GM12873 (cell line): ENCODE data around the gene TMEM212.

Experiments used
- TF ChIP-seq, protein P1 (sequence below): IDR thresholded peaks from 2 replicates; pipeline ENCODE4 v1.5.1; 2012; ENCODE audit warnings: low read depth, mild to moderate bottlenecking, moderate library complexity, low read length, control low read depth; ENCODE audit not compliant: insufficient read depth; ENCODE audit errors: missing control alignments

Gene TMEM212

GRCh38 chr3:171832989-171833388 is 10.2 kb upstream of the TMEM212 start:
- TF ChIP-seq, protein P1, sequence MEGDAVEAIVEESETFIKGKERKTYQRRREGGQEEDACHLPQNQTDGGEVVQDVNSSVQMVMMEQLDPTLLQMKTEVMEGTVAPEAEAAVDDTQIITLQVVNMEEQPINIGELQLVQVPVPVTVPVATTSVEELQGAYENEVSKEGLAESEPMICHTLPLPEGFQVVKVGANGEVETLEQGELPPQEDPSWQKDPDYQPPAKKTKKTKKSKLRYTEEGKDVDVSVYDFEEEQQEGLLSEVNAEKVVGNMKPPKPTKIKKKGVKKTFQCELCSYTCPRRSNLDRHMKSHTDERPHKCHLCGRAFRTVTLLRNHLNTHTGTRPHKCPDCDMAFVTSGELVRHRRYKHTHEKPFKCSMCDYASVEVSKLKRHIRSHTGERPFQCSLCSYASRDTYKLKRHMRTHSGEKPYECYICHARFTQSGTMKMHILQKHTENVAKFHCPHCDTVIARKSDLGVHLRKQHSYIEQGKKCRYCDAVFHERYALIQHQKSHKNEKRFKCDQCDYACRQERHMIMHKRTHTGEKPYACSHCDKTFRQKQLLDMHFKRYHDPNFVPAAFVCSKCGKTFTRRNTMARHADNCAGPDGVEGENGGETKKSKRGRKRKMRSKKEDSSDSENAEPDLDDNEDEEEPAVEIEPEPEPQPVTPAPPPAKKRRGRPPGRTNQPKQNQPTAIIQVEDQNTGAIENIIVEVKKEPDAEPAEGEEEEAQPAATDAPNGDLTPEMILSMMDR: no peak

- TF ChIP-seq, protein P1: peak; percentile 44
Observed at GRCh38 chr3:171833789-171834460, 9.2 kb upstream of the TMEM212 start.

DNA sequence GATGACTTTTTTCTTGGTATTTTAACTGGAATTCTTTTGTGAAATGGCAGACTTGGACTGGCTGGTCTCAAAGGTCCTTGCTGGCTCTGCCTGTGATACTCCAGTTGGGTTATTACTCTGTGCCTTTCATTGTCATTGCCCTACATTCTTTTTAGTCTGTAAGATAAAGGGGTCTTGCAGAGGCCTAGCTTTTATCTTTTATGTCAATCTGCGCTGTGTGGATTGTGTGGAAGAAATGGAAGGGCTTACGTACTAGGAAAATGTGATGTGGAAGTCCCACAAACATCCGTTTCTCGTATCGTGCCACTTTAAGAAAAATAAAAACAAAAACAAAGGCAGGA is 8.7 kb upstream of the TMEM212 start:
- TF ChIP-seq, protein P1: no peak

- TF ChIP-seq, protein P1: no peak
Observed at GRCh38 chr3:171835116-171835515, 8.0 kb upstream of the TMEM212 start.

- TF ChIP-seq, protein P1: no peak
Observed at GRCh38 chr3:171835613-171836012, 7.5 kb upstream of the TMEM212 start.

DNA sequence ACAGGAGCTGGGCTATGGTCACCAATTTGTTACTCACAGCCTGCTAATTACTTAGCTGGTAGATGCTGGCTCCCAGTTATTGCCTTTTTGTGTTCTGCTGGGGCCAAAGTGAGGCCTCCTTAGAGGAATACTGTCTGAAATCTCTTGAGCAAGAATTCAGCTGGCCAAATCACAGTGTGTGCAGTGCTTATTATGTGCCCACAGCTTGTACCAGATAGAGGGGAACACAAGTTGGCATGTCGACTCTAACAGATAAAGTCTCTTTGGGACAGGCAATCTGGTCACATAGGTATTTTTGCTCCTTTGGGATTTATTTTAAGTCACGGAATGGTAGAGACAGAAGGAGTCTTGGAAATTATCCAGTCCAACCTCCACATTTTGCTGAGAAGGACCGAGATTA is 6.3 kb upstream of the TMEM212 start:
- TF ChIP-seq, protein P1: no peak

GRCh38 chr3:171837698-171838097 is 5.5 kb upstream of the TMEM212 start:
- TF ChIP-seq, protein P1: no peak
